ENCODE data around the gene KRTAP13-2.

Gene KRTAP13-2

GRCh38 chr21:30372139-30372770, at the start of gene KRTAP13-2:
KRTAP13-2 (minus strand) TSS chr21:30372271; CDS start chr21:30372213, 58 bp downstream.
- no peak for DNase-seq (ENCODE audit: low spot score)

- no peak for DNase-seq (ENCODE audit: low spot score)
These were observed 43.9 kb upstream of the KRTAP13-2 start for GRCh38 chr21:30415993-30416392.

DNA sequence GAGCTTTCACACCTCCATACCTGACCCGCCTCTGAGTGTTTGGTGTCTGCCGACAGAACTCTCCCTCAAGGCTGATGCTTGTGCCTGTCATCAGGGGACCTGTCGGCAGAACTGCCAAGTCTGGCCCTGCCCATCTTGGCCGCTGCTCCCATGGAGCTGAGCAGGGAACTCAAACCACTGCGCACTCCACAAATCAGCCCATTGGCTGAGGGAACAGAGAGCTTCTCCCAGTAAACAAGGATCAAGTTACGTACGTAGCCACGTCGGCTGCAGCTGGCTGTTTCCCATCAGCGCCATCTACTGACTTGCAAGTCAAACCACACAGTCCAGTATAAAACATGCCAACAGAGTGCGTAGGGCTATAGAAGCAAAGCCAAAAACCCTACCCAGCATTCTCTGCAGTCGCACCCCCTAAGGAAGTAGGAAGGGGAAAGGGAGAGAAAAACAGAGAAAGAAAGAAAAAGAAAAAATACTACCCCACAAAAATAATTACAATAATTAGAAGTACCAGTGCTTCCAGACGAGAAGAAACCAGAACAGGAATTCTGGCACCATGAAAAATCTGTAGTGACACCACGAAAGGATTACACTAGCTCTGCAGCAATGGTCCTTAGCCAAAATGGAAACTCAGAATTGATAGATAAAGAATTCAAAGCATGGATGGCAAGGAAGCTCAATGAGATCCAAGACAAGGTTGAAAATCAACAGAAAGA, 36.9 kb upstream of the KRTAP13-2 start:
- no peak for DNase-seq (ENCODE audit: low spot score)

GRCh38 chr21:30395731-30396130, 23.7 kb upstream of the KRTAP13-2 start, which contains the start of gene KRTAP13-1:
KRTAP13-1 (plus strand) TSS chr21:30396031; CDS start chr21:30396087, 56 bp downstream.
- DNase-seq (ENCODE audit: low spot score) = no peak

- no peak for DNase-seq (ENCODE audit: low spot score)
These were observed 19.5 kb upstream of the KRTAP13-2 start for GRCh38 chr21:30391492-30392025.

- no peak for DNase-seq (ENCODE audit: low spot score)
These were observed 10.1 kb upstream of the KRTAP13-2 start for GRCh38 chr21:30382201-30382600.

DNA sequence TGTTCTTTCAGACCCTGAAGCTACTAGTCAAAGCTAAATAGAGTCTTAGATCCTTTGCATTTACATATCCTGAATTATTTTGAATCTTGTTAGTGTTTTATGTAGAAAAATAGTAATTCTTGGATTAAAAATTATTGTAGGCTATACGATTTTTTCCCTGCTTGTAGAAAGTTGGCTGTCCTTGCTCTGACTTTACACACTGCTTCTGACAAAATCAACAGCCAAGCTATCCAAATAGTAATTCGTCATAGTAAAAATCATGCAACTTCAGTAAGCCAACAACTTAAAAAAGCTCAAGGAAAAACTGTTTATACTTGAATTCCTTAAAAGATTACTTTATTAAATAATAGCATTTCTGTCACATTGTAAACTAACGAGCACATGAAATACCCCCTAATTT, 16.2 kb downstream of the KRTAP13-2 start:
- no peak for DNase-seq (ENCODE audit: low spot score)

DNA sequence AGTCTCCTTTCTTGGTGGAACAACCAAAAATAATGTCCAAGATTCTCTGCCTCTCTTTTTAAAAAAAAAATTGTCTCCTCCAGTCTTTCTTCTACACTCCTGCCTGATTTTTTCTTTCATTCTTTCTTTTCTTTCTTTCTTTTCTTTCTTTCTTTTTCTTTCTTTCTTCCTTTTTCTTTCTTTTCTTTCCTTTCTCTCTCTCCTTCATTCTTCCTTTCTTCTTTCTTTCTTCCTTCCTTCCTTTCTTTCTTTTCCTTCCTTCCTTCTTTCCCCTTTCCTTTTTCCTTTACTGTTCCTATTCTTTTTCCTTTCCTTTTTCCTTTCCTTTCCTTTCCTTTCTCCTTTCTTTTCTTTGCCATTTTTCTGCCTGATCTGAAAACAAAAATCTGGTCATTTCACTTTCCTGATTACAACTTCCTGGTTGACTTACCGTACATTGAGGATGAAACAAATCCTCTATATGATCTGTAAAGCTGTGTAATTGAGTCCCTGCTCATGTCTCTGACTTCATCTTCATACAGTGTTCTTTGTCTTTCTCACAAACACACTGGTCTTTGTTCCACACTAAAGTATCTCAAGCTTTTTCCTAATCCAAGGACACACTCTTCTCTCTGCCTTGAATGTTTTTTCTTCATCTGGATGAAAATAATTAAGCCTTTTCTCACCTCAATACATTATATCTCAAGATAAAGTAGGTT, 17.6 kb downstream of the KRTAP13-2 start:
- no peak for DNase-seq (ENCODE audit: low spot score)

GRCh38 chr21:30351534-30351933, 20.5 kb downstream of the KRTAP13-2 start:
- DNase-seq (ENCODE audit: low spot score) = no peak

DNA sequence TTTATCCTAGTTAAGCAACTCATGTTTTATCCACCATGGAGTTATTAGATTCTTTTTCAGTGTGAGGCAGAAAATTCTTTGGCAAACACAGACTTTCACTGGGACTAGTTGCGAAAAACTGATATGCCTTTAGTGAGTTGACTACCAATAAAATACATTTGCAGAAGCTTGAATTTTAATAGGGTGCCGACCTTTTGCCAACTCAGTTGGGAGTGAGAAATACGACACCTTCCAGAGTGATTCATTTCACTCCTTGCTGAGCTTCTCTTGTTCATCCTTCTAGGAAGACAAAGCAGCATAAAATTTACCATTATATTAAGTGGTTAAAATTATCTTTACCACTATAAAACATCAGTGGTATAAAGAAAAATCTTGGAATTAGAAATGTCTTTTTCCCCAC, 22.5 kb downstream of the KRTAP13-2 start:
- no peak for DNase-seq (ENCODE audit: low spot score)

- no peak for DNase-seq (ENCODE audit: low spot score)
These were observed 23.6 kb downstream of the KRTAP13-2 start, which contains the start of gene KRTAP23-1 for GRCh38 chr21:30348506-30348905. KRTAP23-1 (minus strand) TSS chr21:30348606; CDS start chr21:30348606, 0 bp downstream.

- DNase-seq (ENCODE audit: low spot score) = no peak
These were observed 27.1 kb downstream of the KRTAP13-2 start for GRCh38 chr21:30345014-30345413.

DNA sequence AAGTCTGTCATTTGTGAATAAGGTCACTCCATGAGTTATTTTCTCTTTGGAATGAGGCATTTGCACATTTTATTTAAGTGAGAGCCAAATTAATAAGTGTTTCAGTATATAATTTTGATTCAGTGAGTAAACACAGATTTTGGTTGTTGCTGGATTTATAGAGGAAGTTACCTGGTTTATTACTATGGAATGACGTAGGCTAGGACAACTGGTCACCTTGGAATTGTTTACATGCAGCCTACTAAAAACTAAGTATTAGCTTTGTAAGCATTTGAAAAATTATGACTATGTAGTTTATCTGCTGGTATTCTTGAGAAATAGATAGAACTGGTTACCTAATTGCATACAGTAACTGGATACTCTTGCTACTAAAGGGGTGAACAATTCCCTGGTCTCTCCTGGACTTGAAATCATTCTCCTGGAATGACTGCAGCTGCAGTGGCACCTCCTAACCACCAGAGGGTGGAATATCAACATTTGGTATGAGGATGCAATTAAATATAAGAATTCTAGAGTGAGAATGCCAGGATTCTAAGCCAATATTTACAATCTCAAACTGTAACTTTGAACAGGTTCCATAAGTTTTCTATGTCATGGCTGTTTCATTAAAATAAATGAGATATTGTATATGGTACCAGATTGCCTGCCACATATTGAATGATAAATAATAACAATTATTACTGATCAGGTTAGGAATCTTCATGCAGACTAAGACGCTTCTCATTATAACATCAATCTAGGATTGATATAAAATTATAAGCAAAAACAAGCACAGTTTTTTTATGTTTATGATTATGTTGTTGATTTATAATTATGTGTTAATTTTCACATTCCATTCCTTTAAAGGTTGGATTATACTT, 31.1 kb downstream of the KRTAP13-2 start:
- peak; percentile 10 for DNase-seq (ENCODE audit: low spot score)

- no peak for DNase-seq (ENCODE audit: low spot score)
These were observed 33.4 kb downstream of the KRTAP13-2 start for GRCh38 chr21:30338717-30339116.

DNA sequence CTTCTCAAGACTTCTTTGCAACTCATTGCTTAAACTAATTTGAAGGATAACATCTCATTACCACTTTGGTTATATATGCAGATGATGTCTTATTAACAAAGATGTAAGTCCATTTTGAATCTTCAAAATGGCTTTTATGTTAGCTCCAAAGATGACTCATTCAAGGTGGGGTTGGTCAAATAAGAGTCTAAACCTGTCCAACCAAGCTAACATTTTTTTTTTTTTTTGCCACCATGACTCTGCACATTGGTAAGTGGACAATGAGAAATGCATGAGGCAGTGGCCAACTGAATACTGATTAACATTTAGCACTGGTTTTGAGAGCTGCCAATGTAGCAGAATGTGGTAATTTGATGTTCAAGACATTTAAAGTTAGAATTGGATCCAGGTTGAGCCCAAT, 34.3 kb downstream of the KRTAP13-2 start:
- no peak for DNase-seq (ENCODE audit: low spot score)

GRCh38 chr21:30337276-30337744, 34.8 kb downstream of the KRTAP13-2 start, which contains the start of gene KRTAP27-1:
KRTAP27-1 (minus strand) TSS chr21:30337694; CDS start chr21:30337668, 26 bp downstream.
- DNase-seq (ENCODE audit: low spot score) = peak; percentile 40

GRCh38 chr21:30336596-30336995, 35.5 kb downstream of the KRTAP13-2 start:
- DNase-seq (ENCODE audit: low spot score) = no peak

- no peak for DNase-seq (ENCODE audit: low spot score)
These were observed 38.3 kb downstream of the KRTAP13-2 start for GRCh38 chr21:30333736-30334135.

GRCh38 chr21:30332681-30333080, 39.4 kb downstream of the KRTAP13-2 start:
- no peak for DNase-seq (ENCODE audit: low spot score)

DNA sequence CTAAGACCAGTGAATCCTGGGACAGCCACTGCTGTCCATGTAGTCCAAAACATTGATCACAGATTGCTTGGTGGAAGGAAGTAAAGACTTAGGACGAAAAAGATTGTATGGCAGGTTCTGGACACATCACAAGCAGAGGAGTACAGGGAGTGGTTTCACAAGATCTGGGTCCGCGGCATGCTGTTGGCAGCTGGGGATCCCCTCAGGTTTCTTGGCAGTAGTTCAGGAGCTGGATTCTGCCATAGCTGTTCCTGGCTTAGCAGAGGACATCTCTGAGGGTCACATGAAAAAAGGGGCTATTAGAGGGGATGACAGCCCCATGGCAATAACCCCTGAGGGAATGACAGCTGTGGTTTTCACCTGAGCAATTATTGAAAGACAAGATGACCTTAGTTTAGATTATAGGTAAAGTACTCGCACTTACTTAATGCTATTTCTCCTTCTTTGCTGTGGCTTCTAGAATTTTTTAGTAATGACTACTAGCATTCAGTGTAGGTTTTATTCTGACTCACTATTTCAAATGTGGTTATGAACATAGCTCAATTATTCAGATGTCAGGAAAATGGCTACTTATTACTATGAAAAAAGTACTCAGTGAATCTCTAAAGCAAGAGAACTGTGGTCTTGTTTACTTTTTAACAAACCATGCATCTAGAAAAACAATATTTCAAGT, 42.7 kb downstream of the KRTAP13-2 start:
- DNase-seq (ENCODE audit: low spot score) = no peak

GRCh38 chr21:30326390-30326789, 45.7 kb downstream of the KRTAP13-2 start:
- DNase-seq (ENCODE audit: low spot score) = no peak

Data from cerebellar cortex (tissue), 1 donor.